ENCODE data around the gene FBXL20. TPM values are rescaled to one million over a fixed set of nuclear protein-coding genes. Genes with fewer than 3 reads are reported as not detected.
"Not testable (repeated sequence)": the region's sequence is repeated elsewhere in the genome, so short reads cannot be mapped to it uniquely, and the experiment has no call there.

Gene FBXL20
- total RNA-seq, 1 donor = 22.4 TPM

DNA sequence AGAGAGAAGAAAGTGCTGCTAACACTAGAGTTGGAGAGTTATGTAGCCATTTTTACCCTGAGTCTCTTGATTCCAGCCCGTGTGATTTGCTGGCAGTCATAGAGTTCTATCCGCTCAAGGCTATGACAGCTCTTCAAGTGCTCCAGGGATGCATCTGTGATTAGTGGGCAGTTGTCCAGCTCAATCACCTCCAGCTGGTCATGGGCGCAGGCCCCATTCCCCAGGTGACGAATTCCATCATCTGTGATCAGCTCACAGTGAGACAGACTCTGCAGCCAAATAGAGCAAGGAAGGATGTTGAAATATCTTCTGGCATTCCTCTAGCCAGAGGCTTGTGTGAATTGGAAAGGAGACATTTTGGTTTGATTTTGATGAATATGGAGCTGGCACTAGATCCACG is 137.3 kb downstream of the FBXL20 start:
- no peak for DNase-seq (ENCODE audit: low read depth in 2 of 3, low spot score in 2 of 3)

DNA sequence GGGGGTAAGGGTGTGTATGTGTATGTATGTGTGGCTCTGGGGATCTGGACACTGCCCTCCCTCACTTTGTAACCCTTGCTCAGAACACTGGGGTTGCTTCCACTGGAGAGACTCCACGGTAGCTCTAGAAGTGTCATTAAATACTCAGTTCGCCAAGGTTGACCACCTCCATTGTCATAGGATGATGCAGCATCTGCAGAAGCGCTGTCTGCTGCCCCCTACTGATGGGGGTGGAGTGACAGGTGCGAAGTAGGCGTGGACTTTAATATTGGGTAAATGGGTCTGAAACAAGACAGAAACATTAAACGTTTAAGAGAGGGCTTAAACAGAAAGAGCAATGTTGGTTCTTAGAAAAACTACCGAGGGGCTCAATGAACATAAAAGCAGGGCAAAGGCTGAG is 140.1 kb downstream of the FBXL20 start:
- DNase-seq (ENCODE audit: low read depth in 2 of 3, low spot score in 2 of 3) = peak in 1 of 3 donors; percentile 25

DNA sequence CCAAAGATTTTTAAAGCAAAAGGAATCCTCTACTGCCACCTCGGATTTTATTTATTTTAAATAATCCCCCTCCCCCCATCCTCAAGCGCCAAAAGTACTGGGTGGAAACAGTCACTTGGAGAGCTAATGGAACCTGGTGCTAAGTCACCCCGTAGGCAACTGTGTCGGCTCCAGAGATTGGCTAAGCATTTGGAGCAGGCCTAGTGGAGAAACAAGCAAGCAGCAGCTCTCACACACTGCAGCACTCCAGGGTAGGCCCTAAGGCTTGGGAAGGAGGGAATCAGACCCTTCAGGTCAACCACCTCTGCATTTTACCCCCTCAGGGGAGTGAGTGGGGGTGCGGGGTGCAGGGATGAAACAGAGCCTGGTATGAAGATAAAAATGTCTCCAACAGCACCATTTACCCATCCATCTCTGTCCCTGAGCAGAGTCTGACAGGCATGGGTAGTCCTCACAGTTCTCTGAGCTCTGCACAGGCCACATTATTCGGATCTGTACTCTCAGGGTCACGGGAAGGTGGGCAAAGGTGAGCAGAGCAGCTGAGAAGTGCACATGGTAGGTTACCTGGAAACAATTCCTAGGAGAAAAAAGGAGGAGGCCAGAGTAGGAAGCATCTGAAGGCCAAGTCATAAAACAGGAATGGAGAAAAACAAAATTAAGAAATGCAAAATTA is 148.5 kb downstream of the FBXL20 start:
- DNase-seq (ENCODE audit: low read depth in 2 of 3, low spot score in 2 of 3) = no peak

DNA sequence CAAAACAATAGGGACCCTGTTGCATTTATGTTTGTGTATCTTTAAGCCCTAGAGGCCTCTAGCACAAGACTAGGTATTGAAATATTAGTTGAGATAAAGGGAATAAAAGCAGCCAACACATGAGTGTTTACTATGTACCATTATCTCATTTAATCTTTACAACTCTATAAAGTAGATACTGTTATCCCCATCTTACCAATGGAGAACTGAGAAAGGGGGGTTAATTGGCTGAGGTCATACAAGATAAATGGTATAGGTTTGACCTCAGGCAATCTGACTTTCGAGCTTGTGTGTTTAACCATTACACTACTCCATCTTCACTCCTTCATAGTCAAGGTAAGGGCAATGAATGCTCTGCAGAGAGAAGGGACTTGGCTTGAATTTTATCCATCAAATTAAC is 149.4 kb downstream of the FBXL20 start:
- no peak for DNase-seq (ENCODE audit: low read depth in 2 of 3, low spot score in 2 of 3)

DNA sequence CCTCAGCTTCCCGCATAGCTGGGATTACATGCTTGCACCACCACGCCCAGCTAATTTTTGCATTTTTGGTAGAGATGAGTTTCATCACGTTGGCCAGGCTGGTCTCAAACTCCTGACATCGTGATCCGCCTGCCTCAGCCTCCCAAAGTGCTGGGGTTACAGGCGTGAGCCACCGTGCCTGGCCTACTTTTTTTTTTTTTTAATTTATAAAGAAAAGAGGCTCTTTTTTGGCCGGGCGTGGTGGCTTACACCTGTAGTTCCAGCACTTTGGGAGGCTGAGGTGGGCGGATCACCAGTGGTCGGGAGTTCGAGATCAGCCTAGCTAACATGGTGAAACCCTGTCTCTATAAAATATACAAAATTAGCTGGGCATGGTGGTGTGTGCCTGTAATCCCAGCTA is 151.3 kb downstream of the FBXL20 start:
- DNase-seq (ENCODE audit: low read depth in 2 of 3, low spot score in 2 of 3) = not testable (repeated sequence)

DNA sequence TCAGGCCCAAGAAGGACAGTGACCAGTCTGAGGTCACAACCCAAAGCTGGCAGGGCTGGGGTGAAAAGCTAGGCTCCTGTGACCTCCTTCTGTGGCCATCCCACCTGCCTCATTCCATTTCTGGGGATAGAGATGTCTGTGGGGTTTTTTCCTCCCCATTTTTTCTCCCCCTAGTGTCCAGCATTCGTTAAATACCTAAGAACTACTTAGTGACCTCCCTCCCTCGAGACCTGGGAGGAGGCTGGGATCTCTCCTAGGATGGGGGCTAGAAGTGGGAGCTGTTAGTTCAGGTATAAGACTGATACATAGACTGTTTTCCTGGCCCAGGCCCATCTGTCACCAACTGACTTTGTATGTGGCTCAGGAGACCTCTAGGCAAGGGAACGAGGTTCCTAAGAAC is 155.2 kb downstream of the FBXL20 start:
- no peak for DNase-seq (ENCODE audit: low read depth in 2 of 3, low spot score in 2 of 3)

DNA sequence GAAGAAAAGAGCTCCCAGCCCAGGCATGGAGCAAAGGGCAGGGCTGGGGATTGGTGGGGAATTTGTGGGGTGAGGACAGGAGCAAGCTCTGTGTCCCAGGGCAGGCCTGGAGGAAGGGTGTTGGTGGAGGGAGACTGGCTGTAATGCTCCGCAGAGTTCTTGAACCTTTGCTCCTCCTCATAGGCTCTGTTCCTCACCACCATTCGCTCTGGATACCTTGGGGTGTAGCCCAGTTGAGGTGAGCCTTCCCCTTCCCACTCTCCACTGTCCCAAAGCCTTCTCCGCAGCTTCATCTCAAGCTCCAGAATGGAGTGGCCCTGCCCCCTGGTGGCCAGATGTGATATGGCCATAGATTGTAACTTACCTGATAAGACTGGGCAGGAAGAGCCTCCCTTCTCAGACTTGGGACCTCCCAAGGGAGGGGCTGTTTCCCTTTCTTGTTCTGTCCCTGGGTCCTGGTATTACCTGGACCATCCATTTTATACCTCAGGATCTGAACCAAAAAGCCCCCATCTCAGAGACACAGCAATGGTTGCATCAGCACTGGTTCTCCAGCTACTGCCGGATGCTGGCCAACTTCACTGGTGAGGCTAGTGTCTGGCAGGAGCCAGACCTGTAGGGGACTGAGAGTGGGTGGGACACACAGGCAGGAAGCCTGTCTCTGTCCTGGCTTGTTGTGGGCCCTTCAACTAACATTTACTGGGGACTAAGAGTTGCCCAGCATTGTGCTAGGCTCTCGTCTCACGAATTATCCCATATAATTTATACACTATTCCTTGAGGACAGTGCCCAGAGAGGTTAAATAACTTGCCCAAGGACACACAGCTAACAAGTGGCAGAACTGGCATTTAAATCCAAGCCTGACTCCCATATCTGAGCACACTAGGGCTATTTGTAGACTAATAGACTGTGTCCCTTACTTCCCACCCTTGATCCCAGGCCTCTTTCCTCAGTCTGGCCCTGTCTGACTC is 156.5 kb downstream of the FBXL20 start:
- peak; percentile 73 to 85 (median 76) for DNase-seq (ENCODE audit: low read depth in 2 of 3, low spot score in 2 of 3)

DNA sequence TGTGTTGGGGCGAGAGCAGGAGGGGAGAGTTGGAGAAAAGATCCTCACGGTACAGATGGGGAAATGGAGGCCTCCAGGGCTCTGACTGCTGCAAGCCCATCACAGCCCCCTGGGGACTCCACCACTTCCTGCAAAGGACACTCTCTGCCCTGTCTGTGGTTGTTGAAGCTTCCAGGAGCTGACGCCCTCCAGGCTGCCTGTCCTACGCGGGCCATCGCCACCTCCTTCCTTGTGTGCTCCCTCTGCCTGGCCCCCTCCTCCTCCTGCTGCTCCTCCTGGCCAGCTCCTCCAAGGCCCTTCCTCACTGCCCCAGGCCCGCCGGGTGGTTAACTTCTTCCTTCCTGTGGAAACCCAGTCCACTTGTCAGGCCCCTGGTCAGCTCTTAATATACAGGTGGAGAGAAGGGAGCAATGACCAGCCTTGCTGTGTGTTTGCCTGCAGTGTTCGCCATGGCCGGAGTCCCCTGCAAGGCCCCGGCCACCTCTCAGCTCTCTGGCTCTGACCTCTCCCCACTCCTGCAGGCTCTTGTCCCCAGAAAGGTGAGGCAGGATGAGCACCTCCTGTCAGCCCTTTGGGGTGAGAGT is 157.3 kb downstream of the FBXL20 start:
- DNase-seq (ENCODE audit: low read depth in 2 of 3, low spot score in 2 of 3) = no peak

DNA sequence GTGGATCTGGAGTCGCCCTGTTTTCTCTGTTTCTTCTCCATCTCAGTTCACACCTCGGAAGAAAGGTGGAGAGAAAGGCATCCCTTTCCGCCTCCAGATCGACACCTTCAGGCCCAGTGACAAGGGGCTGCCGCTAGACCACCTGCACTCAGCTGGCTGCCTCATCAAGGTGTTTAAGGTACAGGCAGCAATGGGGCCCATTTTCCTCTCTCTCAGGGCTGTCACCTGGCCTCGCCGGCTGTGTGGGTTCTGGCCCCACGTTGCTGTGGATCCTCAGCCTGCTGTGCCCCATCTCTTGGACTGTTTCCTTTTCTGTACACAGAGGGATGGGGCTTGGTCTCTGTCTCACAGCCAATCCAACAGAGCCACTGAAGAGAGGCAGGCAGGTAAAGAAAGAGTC is 158.3 kb downstream of the FBXL20 start:
- no peak for DNase-seq (ENCODE audit: low read depth in 2 of 3, low spot score in 2 of 3)

DNA sequence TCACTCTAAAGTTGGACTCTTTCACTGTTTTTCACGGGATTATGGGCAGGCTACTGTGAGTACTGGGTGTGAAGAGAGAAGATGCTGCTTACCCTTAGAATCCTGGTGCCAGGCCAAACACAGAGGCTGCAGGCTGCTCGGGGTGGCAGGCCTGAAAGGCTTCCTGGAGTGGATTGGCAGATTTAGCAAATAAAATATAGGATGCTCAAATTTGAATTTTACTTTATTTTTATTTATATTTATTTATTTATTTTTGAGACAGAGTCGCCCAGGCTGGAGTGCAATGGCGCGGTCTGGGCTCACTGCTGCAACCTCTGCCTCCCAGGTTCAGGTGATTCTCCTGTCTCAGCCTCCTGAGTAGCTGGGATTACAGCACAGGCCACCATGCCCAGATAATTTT is 160.8 kb downstream of the FBXL20 start:
- no peak for DNase-seq (ENCODE audit: low read depth in 2 of 3, low spot score in 2 of 3)

DNA sequence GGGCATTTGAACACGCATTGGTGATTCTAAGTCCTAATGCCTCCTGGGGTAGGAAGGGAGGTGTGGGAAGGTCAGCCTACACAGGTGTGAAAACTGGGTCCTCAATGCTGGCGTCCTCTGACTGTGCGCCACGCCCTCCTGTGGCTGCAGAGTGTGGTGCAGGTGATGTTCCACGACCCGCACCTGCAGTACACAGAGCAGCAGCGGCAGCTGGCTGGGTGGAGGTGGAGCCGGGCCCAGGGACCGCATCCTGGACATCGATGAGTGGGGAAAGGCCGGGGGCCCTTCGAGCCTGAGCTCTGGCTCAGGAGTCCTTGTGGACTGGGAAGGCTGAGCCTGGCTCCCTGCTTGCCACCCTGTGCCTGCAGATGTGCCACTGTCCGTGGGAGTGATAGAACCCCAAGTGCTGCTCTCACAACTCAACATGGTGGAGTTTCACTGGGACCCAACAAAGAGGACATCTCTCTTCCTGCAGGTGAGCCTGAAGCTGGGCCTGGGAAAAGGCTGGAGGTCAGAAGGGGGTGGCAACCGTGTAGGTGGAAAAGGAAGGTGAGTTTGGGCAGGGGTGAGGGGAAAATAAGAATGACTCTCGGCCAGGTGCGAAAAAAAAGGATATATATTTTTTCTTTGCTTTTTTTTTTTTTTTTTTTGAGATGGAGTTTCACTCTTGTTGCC is 161.6 kb downstream of the FBXL20 start:
- peak in 2 of 3 donors; percentile 49 to 66 for DNase-seq (ENCODE audit: low read depth in 2 of 3, low spot score in 2 of 3)

DNA sequence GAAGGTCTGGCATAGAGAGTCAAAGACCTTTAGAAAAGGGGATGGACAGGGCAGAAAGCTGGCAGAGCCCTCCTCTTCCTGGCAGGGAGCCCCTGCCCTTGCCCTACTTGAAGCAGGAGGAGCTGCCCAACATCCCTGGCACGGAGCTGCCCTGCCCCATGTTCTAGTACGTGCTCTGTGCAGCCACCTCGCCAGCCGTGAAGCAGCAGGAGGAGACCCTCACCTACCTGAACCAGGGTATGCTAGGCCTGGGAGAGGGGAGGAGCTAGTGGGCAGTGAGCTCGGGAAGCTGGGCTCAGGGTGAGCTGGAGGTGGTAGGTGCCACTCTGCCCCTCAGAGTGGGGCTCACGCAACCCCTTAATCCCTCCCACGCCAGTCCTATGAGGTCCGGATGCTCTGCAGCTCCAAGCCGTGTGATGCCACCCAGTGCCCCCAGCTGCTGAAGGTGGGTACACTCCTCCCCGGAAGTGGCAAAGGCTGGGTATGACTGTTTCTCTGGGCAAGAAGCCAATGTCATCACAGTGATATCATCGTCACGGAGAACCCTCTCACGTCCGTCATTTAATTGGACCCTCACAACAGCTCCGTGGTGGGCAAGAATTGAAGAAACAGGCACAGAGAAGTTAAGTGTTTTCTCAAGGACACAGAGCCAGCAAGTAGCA is 163.0 kb downstream of the FBXL20 start:
- peak; percentile 55 to 84 (median 75) for DNase-seq (ENCODE audit: low read depth in 2 of 3, low spot score in 2 of 3)

DNA sequence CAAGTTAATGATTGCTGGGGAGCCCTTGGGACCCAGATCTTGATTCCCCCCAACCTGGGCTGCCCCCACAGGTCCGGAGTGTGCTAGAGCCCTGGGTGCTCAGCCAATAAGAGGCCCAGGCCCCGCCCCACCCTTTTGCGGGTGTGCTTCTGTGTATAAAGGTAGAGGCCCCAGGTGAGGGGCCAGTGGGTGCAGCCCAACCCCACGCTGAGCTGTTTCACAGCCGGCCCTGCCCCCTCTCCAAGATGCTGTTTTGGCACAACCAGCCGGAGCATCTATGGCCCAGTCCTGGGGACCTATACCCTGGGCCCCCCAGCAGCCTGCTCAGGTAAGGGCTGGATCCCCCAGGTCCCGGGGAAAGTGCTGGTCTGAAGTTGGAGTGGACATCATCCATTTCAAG is 163.8 kb downstream of the FBXL20 start:
- no peak for DNase-seq (ENCODE audit: low read depth in 2 of 3, low spot score in 2 of 3)

DNA sequence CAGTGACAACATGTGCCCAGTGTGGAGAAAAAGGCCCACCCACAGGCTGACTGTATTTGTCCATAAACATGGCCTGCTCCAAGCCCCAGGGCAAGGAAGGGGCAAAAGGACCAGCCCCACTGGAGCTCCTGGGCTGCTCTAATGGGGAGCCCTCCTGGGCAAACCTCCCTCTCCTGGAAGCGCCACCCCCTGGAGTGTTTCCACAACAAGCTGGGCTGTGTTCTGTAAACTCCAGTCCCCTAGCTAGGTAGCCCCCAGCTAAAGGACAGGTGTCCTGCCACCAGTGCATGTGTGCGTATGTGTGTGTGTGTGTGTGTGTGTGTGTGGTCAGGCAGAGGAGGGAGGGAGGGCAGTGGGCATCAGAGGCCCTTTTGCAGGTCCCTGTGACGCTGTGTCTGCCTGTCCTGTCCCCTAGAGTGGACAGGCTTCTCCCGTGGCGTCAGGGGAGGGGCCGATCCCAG is 164.4 kb downstream of the FBXL20 start:
- DNase-seq (ENCODE audit: low read depth in 2 of 3, low spot score in 2 of 3) = no peak

DNA sequence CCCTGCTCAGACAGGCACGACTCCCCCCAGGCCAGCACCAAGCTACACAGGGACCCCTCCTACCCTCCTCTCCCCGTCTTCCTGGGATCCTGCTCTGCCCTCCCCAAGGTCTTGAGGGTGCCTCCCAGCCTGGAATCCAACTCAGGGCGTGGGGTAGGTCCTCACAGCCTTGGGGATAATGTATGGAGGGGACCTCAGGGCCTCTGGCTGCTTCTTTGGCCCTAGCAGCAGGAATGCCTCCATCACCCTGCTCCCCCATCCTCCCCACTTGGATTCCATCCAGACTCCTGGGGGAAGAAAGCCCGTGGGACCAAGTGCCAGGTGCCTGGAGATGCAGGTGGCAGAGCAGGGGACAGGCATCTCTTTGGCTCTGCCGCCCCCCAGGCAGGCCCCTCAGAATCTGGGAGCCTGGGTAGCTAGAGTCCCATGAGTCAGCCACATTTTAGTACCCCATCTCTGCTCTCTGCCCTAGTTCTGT is 164.9 kb downstream of the FBXL20 start:
- DNase-seq (ENCODE audit: low read depth in 2 of 3, low spot score in 2 of 3) = no peak

DNA sequence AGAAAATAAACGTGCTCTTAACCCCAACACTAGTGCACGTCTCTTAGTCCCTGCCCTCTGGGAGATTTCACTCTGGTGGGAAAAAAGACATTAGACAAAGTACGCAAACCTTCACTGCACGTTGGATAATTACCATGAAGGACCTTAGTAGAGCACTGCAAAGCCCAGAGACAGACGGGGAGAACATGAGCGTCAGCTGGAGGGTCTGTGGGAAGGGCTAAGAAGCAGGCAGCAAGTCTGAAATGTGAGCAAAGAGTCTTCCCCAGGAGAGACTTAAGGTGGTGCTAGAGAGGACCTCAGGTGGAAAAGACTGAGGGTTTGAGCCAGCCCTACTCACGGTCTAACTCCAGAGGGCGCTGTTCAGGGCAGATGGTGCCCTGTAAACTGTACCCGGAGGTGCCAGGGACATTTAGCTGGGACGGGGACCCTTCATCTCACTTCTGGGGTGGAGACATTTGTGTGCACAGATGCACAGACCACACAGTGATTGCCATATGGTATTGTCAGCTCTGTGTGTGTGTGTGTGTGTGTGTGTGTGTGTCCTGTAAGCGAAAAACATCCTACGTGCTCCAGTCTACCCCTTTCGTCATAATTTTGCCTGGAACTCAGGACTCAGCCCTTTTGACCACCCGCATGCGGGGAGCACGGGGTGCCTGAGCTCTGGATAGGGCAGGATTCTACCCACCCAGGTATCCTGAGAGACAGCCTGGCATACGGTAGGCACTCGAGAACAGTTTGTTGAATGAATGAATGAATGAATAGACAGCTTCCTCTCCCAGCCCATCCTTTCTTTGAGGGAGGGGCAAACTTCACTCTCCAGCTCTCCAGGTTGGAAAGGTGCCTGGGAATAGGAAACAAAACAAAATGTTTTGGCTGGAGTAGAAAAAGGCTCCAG is 165.6 kb downstream of the FBXL20 start:
- DNase-seq (ENCODE audit: low read depth in 2 of 3, low spot score in 2 of 3) = peak in 2 of 3 donors; percentile 79 to 87

DNA sequence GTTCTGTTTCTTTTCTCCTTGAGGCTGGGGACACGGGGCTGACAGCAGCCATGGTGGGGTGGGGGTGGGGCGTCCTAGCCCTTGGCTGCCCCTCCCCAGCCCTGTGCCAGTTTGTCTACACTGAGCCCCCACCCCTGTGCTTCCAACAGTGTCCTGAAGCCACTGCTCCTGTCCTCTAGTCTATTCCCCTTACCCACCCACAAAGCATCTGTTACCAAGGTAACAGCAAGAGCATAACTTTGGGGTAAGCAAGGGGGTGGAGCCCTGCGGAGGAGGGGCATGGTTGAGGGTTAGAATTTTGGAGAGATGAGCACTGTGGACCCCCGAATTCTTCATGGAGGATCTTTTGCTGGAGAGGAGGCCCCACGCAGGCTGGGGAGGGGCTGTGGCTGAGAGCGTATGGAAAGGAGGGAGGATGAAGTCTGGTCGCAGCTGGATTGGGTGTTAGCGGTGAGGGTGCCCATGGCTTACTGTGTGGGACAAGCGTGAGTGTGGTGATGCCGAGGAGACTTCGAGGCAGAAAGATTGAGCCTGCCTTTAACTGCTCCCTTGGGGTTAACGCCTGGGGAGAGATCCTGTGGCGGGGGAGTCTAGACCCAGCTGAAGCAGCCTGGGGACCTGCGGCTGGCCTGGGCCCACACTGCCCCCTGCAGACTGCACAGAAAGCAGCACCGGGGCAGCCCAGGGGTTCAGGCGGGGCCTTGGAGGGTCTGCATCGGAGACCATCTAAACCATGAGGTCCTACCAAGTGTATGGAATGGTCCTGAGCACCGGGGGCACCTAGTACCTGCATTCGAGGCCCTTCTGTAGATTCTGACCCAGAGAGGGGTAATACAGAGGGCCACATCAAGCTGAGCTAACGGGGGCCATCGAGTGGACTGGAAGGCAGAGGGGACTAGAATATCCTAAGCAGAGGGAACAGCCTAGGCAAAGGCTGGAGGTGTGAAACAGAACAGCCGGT is 169.6 kb downstream of the FBXL20 start:
- peak in 2 of 3 donors; percentile 53 to 70 for DNase-seq (ENCODE audit: low read depth in 2 of 3, low spot score in 2 of 3)

DNA sequence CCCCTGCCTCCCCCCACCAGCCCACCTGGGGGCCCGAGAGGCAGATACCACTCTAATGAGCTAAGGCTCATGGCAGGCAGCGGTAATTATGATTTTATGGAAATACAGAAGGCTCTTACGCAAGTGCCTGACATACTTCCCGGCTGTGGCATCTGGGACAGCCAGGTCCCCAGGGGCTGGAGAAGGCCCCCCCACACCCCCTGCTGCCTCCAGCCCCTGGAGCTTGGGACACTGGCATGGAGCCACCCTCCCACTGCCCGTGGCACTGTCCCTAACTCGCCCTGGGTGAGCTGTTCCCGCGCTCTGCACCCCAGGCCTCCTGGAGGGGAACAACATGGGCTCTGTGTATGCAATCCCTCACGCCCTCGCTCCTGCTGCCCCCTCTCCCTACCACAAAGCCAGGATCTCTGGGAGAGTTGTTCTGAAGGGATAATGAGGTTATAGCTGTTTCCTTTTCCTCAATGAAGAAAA is 170.3 kb downstream of the FBXL20 start:
- no peak for DNase-seq (ENCODE audit: low read depth in 2 of 3, low spot score in 2 of 3)

All from hematopoietic multipotent progenitor cell (in vitro differentiated cells).